Inferior parietal cortex (tissue), 1 donor: Measurements from ENCODE around the gene GALNT18.

Experiments
- DNase-seq: peaks from one replicate; pipeline ENCODE4 v3.0.0-alpha.2; 2016; ENCODE audit errors: extremely low spot score

Gene GALNT18

GRCh38 chr11:11567936-11568650 is 53.7 kb downstream of the GALNT18 start:
- peak; percentile 61 for DNase-seq

GRCh38 chr11:11565636-11566035 is 56.2 kb downstream of the GALNT18 start:
- DNase-seq = no peak

- peak; percentile 47 for DNase-seq
Measured at GRCh38 chr11:11563200-11563975, 58.4 kb downstream of the GALNT18 start.

DNA sequence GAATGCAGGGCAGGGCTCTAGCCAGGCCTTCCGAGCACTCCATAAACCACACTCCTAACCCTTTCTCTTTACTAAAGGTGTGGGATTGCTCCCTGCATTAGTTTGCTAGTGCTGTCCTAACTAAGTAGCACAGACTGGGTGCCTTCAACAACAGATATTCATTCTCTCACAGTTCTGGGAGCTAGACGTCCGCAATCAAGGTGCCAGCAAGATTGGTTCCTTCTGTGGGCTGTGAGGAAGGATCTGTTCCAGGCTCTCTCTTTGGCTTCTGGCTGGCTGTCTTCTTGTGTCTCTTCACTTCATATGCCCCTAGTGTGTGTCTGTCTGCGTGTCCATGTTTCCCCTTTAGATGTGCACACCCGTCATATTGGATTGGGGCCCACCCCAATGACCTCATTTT is 59.8 kb downstream of the GALNT18 start:
- no peak for DNase-seq

- DNase-seq = no peak
Measured at GRCh38 chr11:11558826-11559225, 63.0 kb downstream of the GALNT18 start.

DNA sequence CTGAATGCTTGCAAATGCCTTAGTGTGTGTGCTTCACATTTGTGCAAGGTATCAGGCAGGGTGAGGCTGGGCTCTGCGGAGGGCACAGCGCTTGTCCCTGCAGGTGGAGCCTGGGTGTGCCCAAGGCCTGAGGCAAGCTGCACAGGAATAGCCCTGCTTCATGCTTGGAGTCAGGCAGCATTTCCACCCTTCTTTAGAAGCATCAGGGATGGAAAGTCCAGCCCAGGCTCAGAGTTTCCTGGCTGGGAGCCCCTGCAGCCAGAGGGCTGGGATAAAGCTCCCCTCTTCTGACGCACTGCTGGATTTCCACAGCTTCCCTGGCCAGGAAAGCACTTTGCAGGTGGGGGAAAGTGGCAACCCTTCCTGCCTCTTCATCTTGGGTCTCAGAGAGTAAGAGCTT is 63.4 kb downstream of the GALNT18 start:
- no peak for DNase-seq

DNA sequence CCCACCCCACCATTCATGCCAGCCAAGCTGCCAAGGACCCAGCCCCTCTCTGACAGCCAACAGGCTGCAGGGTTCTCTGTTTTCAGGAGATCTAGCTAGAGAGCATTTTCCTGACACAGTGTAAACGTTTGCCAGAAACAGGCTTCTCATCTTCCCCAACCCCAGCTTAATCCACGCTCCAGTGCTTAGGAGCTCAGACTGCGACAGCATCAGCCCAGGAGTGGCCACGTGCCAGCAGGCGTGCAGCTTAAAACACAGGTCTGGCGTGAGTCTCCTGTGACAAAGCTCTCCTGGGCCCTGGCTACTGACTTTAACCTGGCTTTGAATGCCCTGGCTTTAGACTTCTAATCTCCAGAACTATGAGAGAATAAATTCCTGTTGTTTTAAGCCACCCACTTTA is 66.6 kb downstream of the GALNT18 start:
- no peak for DNase-seq

DNA sequence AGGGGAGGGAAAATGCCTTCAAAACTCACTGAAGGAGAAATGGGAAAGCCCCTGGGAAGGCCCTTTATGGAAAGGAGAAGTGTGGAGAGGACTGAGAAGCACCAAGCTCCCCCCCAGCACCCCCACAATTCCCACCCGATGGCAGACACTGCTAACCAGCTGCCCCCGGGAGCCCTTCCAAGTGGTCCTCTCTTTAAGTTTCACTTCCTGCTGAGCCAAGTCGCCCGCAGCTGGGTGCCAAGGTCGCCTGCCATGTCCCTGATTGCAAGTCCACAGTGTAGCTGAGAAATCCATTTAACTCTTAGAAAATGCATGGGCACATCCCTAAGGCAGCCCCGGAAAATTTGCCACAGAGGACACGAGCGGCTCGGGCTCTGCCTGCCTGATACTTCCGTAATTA is 68.2 kb downstream of the GALNT18 start:
- no peak for DNase-seq

GRCh38 chr11:11552529-11553087 is 69.2 kb downstream of the GALNT18 start:
- no peak for DNase-seq

DNA sequence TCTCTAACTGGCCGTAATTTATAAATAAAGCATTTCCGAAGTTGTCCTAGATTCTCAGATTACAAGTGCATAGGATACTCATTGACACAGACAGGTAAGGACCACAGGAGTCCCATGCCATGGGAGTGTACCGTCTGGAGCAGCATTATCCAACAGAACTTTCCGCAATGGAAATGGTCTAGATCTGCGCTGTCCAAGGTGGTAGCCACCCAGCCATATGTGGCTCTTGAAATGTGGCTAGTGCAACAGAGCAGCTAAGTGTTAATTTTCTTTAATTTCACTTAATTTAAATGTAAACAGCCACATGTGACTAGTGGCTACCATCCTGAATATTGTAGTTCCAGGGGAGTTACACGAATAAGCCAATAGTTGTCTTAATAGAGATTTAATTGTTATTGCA is 71.3 kb downstream of the GALNT18 start:
- DNase-seq = no peak

DNA sequence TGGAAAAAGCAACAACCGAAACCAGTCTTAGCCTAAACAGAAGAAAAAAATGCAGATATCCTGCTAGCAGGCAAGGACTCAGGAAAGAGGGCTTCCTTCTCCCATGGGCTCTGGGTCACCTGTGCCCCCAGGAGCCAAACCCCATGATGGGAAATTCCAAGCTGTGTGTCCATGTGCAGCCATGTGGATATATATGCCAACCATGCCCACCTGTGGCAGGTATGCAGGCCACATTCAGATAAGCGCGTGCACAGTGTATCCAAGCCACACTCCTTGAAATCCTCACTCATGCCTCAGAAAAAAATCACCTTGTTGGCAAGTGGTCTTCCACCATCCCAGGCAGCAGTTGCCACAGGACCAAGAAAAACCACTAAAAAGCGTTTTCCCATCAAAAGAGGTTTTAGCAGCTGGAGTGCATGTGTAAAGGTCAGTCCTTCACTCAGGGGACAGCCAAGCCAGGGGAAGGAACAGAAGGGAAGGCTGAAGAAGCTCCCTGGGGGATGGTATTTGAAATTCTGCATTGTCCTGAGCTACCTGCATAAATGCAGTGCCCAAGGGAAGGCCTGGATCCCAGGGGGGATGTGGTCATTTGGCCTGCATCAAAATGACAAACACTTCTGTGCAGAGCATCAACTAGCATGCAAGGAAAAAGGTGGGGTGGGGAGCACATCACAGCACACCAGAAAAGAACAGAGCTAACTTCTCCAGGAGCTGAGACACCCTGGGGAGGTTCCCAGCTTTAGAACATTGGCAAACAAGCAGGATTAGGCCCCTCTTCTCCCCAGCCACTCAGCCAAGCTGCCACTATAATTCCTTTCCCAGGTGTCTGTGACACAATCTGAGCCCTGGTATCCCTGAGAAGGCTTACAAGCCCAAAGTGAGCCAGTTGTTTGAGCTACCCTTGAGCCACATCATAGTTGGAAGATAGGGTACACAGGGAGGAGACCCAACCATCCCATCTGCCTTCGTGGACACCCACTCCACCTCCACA is 76.2 kb downstream of the GALNT18 start:
- DNase-seq = no peak

- DNase-seq = no peak
Measured at GRCh38 chr11:11543656-11544055, 78.1 kb downstream of the GALNT18 start.

GRCh38 chr11:11540157-11540556 is 81.6 kb downstream of the GALNT18 start:
- DNase-seq = no peak

- DNase-seq = no peak
Measured at GRCh38 chr11:11538277-11538960, 83.4 kb downstream of the GALNT18 start.

DNA sequence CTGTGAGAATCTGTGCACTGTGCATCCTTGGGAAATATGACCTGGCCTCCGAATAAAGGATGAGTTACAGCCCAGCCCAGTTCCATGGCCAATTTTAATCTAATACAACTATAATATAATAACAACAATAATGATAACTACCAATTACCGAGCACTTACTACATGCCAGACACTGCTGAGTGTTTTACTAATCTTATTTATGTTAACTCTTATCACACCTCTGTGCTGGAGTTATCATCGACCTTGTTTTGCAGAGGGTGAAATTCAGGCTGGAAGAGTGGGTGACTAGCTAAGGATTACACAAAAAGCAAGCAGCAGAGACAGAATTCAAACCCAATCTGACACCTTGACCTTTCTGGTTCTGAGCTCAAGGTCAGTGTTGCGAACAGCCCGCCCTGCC is 83.9 kb downstream of the GALNT18 start:
- DNase-seq = no peak

GRCh38 chr11:11537372-11537771 is 84.4 kb downstream of the GALNT18 start:
- DNase-seq = no peak

DNA sequence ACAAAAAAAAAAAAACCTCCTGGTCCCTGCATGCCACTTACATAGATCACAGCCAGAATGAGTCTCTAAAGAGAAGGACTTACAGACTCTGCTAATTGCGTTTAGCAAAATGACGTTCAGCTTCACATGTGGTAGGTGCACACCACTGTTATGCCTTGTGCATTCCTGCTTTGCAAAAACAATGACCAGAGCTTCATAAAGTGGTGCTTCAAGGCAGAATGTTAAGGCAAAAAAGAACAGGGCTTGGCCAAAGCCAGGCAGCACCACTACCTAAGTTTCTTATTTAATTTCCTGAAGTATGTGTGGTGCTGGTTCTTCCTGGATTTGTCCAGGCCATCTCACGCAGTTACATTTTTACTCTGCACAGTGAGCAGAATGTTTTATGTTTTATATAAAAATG is 85.2 kb downstream of the GALNT18 start:
- no peak for DNase-seq

GRCh38 chr11:11535611-11536010 is 86.2 kb downstream of the GALNT18 start:
- DNase-seq = no peak

- DNase-seq = no peak
Measured at GRCh38 chr11:11534981-11535380, 86.8 kb downstream of the GALNT18 start.

DNA sequence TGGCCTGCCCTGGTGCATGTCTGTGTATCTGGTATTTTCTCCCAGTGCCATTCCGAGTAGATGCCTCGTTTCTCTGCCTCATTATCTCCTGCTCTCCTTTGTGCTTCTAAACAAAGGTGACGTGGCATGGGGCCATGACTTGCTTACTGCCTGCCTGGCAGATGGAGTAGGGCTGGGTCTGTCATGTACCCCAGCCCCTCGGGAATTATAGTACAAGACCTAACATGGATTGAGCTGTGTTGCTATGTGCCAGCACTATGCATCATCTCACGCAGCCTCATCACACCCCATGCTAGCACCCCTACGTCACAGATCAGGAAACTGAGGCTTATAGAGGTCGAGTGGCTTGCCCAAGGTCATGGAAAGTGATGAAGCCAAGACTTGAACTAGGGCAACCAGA is 88.1 kb downstream of the GALNT18 start:
- no peak for DNase-seq

DNA sequence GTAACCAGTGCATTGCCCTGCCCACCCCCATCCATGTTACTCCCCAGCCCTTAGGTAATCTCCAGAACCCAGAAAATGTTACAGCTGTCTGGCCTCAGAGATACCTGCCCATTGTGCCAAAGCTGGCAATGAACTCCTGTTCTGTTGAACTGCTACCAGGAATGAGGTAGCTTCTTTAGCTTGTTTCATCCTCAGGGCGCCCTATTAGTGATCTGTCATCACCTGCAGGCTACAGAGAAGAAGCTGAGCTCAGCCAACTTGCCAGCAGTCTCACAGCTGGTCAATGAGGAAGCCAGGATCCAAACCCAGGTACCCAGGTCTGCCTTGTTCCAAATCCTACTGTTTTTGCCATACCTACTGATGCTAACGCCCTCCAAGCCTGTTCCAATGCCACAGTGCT is 88.7 kb downstream of the GALNT18 start:
- no peak for DNase-seq
